ENCODE results near the gene AGO3. TPM values are rescaled to one million over a fixed set of nuclear protein-coding genes. Genes with fewer than 3 reads are reported as not detected.

Gene AGO3
- total and polyA plus RNA-seq, 2 of the 13 experiments (the other 11 are each of a cell fraction or from before 2014, with no cell fraction given): 21.2 to 27.1 TPM

DNA sequence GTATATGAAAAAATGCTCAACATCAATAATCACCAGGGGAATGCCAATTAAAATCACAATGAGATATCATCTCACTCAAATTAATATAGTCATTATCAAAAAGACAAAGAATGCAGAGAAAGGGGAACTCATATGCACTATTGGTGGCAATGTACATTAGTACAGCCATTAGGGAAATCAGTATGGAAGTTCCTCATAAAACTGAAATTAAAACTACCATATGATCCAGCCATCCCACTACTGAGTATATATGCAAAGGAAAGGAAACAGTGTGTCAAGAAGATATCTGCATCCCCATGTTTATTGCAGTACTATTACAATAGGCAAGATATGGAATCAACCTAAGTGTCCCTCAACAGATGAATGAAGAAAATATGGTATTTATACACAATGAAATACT is 120.9 kb downstream of the AGO3 start:
- H3K79me2 ChIP-seq (ENCODE audit: insufficient read depth, low read length): no peaks in the 10 kb centered on the region
- intact Hi-C loops (cut with micrococcal nuclease; ENCODE audit: unreplicated experiment): no loop called here

DNA sequence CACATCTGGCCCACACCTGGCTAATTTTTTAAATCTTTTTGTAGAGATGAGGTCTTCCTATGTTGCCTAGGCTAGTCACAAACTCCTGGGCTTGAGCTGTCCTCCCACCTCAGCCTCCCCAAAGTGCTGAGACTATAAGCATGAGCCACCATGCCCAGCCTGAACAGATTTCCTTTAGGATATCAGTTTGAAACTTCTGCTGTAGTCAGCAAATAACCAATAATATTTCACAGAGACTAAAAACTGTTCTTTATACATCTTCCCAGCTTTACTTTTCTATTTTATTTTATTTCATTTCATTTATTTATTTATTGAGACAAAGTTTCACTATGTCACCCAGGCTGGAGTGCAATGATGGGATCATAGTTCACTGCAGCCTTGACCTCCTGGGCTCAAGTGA is 123.1 kb downstream of the AGO3 start:
- in situ Hi-C loops (cut with HindIII; ENCODE audit: extremely low pct_ligation_motif_present, low pct_unique_long_range_greater_than_20kb): no loop called here
- ATAC-seq (no peak), DNase-seq (ENCODE audit: low spot score) (no peak), FAIRE-seq (no peak)
- no peaks in the 10 kb centered on the region for H3K9me3 ChIP-seq (ENCODE audit: low read length)
- H4K20me1 ChIP-seq (ENCODE audit: insufficient read depth, low read length): no peaks in the 10 kb centered on the region
- H3K4me1 ChIP-seq (ENCODE audit: insufficient read depth, low read length): no peaks in the 10 kb centered on the region
- H3K9ac ChIP-seq (ENCODE audit: insufficient read depth, low read depth, low read length): no peak overlapping the region
- CTCF ChIA-PET (ENCODE audit: low intra/inter-chr PET ratio, low total read pairs): no interaction called here
- peak; percentile 65 to 87; a peak in 3 of 4 replicates for TF ChIP-seq MAFK (conservative IDR thresholded peaks at IDR 0.05 in 1 of 2, IDR thresholded peaks at IDR 0.05 in 1 of 2; ENCODE audit: low read length in 2 of 2)
- TF ChIP-seq MAFF (IDR thresholded peaks at IDR 0.05; ENCODE audit: low read depth, low read length): peak; percentile 64
- TF ChIP-seq ZNF616 (CRISPR knock-in tag; IDR thresholded peaks at IDR 0.05; ENCODE audit: low read depth): no peak
- TF ChIP-seq, protein P1, sequence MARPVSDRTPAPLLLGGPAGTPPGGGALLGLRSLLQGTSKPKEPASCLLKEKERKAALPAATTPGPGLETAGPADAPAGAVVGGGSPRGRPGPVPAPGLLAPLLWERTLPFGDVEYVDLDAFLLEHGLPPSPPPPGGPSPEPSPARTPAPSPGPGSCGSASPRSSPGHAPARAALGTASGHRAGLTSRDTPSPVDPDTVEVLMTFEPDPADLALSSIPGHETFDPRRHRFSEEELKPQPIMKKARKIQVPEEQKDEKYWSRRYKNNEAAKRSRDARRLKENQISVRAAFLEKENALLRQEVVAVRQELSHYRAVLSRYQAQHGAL (CRISPR knock-in tag; IDR thresholded peaks at IDR 0.05; ENCODE audit: not compliant biosample characterization): no peak
- H3K36me3 ChIP-seq (replicated peaks in 1 of 2; ENCODE audit: control insufficient read depth in 1 of 2, insufficient read depth in 2 of 2, low read length in 2 of 2): peaks cover 0 to 9% of the 10 kb centered on the region in 2 experiments; a peak in 3 of 5 replicates
- no peak overlapping the region for H3K4me2 ChIP-seq (ENCODE audit: low read depth, low read length)
- BruUV-seq (replicated peaks): no TSS peak
- no peak overlapping the region for H2AFZ ChIP-seq (ENCODE audit: low read length)
- no peaks in the 10 kb centered on the region for H3K79me2 ChIP-seq (ENCODE audit: insufficient read depth, low read length)
- H3K27me3 ChIP-seq (ENCODE audit: control insufficient read depth in 1 of 2, insufficient read depth in 2 of 2, low read length in 2 of 2): no peaks in the 10 kb centered on the region
- H3K4me3 ChIP-seq (replicated peaks in 1 of 3; ENCODE audit: insufficient read depth in 1 of 3, low read depth in 2 of 3, low read length in 3 of 3): no peak overlapping the region
- intact Hi-C loops (cut with micrococcal nuclease; ENCODE audit: unreplicated experiment): no loop called here
- H3K27ac ChIP-seq (ENCODE audit: extremely low read length, insufficient read depth, low read length): no peak overlapping the region
- POLR2A ChIA-PET: no interaction called here

More for the DNA sequence above, 120.9 kb downstream of the AGO3 start:
- ChIA-PET CTCF (ENCODE audit: low intra/inter-chr PET ratio, low total read pairs) (no interaction called here), POLR2A (no interaction called here)
- no TSS peak for BruUV-seq (replicated peaks)
- no peak for TF ChIP-seq ZNF33B (CRISPR knock-in tag; IDR thresholded peaks at IDR 0.05)
- no peak for TF ChIP-seq ZNF235 (CRISPR knock-in tag; IDR thresholded peaks at IDR 0.05; ENCODE audit: borderline replicate concordance)
- TF ChIP-seq ZSCAN29 (CRISPR knock-in tag; conservative IDR thresholded peaks at IDR 0.05): no peak
- H3K4me3 ChIP-seq (replicated peaks in 1 of 3; ENCODE audit: insufficient read depth in 1 of 3, low read depth in 2 of 3, low read length in 3 of 3): no peak overlapping the region
- no peaks in the 10 kb centered on the region for H4K20me1 ChIP-seq (ENCODE audit: insufficient read depth, low read length)
- H3K4me1 ChIP-seq (ENCODE audit: insufficient read depth, low read length): no peaks in the 10 kb centered on the region
- FAIRE-seq (no peak), ATAC-seq (no peak), DNase-seq (ENCODE audit: low spot score) (no peak)
- peaks cover 0 to 9% of the 10 kb centered on the region in 2 experiments; a peak in 4 of 5 replicates for H3K36me3 ChIP-seq (replicated peaks in 1 of 2; ENCODE audit: control insufficient read depth in 1 of 2, insufficient read depth in 2 of 2, low read length in 2 of 2)
- H3K4me2 ChIP-seq (ENCODE audit: low read depth, low read length): no peak overlapping the region
- in situ Hi-C loops (cut with HindIII; ENCODE audit: extremely low pct_ligation_motif_present, low pct_unique_long_range_greater_than_20kb): no loop called here
- no peak overlapping the region for H3K9ac ChIP-seq (ENCODE audit: insufficient read depth, low read depth, low read length)
- no peak overlapping the region for H2AFZ ChIP-seq (ENCODE audit: low read length)
- H3K27ac ChIP-seq (ENCODE audit: extremely low read length, insufficient read depth, low read length): no peak overlapping the region
- no peaks in the 10 kb centered on the region for H3K9me3 ChIP-seq (ENCODE audit: low read length)
- H3K27me3 ChIP-seq (ENCODE audit: control insufficient read depth in 1 of 2, insufficient read depth in 2 of 2, low read length in 2 of 2): no peaks in the 10 kb centered on the region
